ENCODE measurements around the gene DGKG.

GRCh38 chr3:186209810-186210752 is 152.0 kb downstream of the DGKG start:
- TF ChIP-seq FOSL2 (IDR thresholded peaks at IDR 0.05; ENCODE audit: borderline replicate concordance, low read depth) (no peak), POLR2AphosphoS5 (IDR thresholded peaks at IDR 0.05; ENCODE audit: low read depth, low read length) (no peak), RCOR1 (IDR thresholded peaks at IDR 0.05; ENCODE audit: low read length) (no peak), JUND (IDR thresholded peaks at IDR 0.05) (no peak), RFX5 (IDR thresholded peaks at IDR 0.05; ENCODE audit: low read length) (no peak), EZH2phosphoT487 (IDR thresholded peaks at IDR 0.05; ENCODE audit: borderline replicate concordance, low read depth) (no peak), GABPA (IDR thresholded peaks at IDR 0.05; ENCODE audit: low read depth) (no peak), CHD2 (IDR thresholded peaks at IDR 0.05; ENCODE audit: low read length, partially characterized antibody) (no peak), MAX (IDR thresholded peaks at IDR 0.05; ENCODE audit: low read depth) (no peak), TAF1 (IDR thresholded peaks at IDR 0.05; ENCODE audit: borderline replicate concordance, low read depth, low read length) (no peak), YY1 (IDR thresholded peaks at IDR 0.05; ENCODE audit: low read depth) (no peak)
- TF ChIP-seq, protein P1, sequence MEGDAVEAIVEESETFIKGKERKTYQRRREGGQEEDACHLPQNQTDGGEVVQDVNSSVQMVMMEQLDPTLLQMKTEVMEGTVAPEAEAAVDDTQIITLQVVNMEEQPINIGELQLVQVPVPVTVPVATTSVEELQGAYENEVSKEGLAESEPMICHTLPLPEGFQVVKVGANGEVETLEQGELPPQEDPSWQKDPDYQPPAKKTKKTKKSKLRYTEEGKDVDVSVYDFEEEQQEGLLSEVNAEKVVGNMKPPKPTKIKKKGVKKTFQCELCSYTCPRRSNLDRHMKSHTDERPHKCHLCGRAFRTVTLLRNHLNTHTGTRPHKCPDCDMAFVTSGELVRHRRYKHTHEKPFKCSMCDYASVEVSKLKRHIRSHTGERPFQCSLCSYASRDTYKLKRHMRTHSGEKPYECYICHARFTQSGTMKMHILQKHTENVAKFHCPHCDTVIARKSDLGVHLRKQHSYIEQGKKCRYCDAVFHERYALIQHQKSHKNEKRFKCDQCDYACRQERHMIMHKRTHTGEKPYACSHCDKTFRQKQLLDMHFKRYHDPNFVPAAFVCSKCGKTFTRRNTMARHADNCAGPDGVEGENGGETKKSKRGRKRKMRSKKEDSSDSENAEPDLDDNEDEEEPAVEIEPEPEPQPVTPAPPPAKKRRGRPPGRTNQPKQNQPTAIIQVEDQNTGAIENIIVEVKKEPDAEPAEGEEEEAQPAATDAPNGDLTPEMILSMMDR (IDR thresholded peaks at IDR 0.05), result no peak
- TF ChIP-seq, protein P2, sequence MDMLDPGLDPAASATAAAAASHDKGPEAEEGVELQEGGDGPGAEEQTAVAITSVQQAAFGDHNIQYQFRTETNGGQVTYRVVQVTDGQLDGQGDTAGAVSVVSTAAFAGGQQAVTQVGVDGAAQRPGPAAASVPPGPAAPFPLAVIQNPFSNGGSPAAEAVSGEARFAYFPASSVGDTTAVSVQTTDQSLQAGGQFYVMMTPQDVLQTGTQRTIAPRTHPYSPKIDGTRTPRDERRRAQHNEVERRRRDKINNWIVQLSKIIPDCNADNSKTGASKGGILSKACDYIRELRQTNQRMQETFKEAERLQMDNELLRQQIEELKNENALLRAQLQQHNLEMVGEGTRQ (IDR thresholded peaks at IDR 0.05; ENCODE audit: borderline replicate concordance, low read depth, low read length), result no peak
